Endothelial cell of umbilical vein (primary cell): Measurements from ENCODE around the gene ZMYM4.

Experiments
- CTCF ChIP-seq, 2 donors: IDR thresholded peaks; 1 replicate in 1 of 2; 2 replicates in 1 of 2; pipeline ENCODE4 v1.5.1; 2011; ENCODE audit warnings: low read length in 2 of 2, mild to moderate bottlenecking in 2 of 2, moderate library complexity in 2 of 2, control low read depth in 1 of 2, inconsistent platforms in 1 of 2, low read depth in 1 of 2; ENCODE audit not compliant: insufficient read depth in 1 of 2; ENCODE audit errors: extremely low read depth in 1 of 2
- EZH2 ChIP-seq: IDR thresholded peaks from 2 replicates; pipeline ENCODE4 v1.6.1; 2012; ENCODE audit warnings: borderline replicate concordance, low read depth, mild to moderate bottlenecking, moderate library complexity, low read length, inconsistent platforms; ENCODE audit not compliant: severe bottlenecking
- POLR2A ChIP-seq: IDR thresholded peaks from 2 replicates; pipeline ENCODE4 v1.6.1; 2012; ENCODE audit warnings: low read depth, mild to moderate bottlenecking, control low read depth, low read length
- POLR2AphosphoS5 ChIP-seq: IDR thresholded peaks from 2 replicates; pipeline ENCODE4 v1.6.1; 2012; ENCODE audit warnings: low read depth, mild to moderate bottlenecking, control low read depth, low read length, moderate library complexity; ENCODE audit not compliant: insufficient read depth

DNA sequence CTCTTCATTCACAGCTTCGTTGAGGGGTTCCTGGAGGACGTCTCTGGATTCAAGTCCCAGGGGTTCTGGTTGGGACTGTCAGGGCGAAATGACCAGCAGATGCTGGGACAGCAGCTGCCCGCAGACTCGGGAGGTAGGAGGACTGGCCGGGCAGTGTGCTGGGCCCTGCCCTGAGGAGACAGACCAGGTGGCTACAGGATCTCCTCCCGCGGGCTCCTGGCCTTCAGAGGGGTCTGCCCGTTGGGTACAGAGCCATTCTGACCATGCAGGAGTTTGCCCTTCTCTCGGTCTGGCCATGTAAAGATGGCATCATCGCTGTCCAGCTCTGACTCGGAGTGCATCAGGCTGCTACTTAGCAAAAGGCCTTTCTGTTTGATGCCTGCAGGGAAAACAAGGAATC, 166.2 kb downstream of the ZMYM4 start:
- TF ChIP-seq POLR2AphosphoS5 (no peak), CTCF (IDR thresholded peaks at IDR 0.05; ENCODE audit: extremely low read depth in 1 of 2, insufficient read depth in 1 of 2, low read depth in 1 of 2, low read length in 2 of 2) (no peak), EZH2 (no peak), POLR2A (no peak)
